Motor neuron (in vitro differentiated cells): ENCODE measurements around the gene TRIO. TPM values are rescaled to one million over a fixed set of nuclear protein-coding genes. Genes with fewer than 3 reads are reported as not detected.
A peak's percentile ranks its signal among the peaks of the same experiment; 100 is the strongest.

Experiments
- ATAC-seq, 8 experiments: fragments of 200-7000 bp; cut with Tn5 transposase; replicated peaks in 6 of 8; 2 replicates each; pipeline ENCODE4 v1.8.0; 2021; ENCODE audit warnings: mild to moderate bottlenecking in 8 of 8, moderate library complexity in 8 of 8
- H3K27ac ChIP-seq, 2 donors: fragments of 250-450 bp; sonication (Bioruptor Pico); 2 replicates each; pipeline ENCODE4 v1.9.0; 2021; ENCODE audit warnings: antibody characterized with exemption in 2 of 2, mild to moderate bottlenecking in 2 of 2, moderate library complexity in 1 of 2
- H3K4me1 ChIP-seq, 2 donors: fragments of 250-450 bp; sonication (Bioruptor Pico); replicated peaks in 1 of 2; 2 replicates each; pipeline ENCODE4 v1.6.1; 2021; ENCODE audit warnings: antibody characterized with exemption in 2 of 2, mild to moderate bottlenecking in 2 of 2, moderate library complexity in 1 of 2
- H3K4me3 ChIP-seq, 5 donors: fragments of 250-450 bp; sonication (Bioruptor Pico); 2 replicates each; pipeline ENCODE4 v1.9.0; 2021; ENCODE audit warnings: antibody characterized with exemption in 5 of 5, mild to moderate bottlenecking in 5 of 5, moderate library complexity in 4 of 5
- WGBS, 10 experiments: fragments of 450-650 bp; shearing (Covaris generic); methylation state at CpG; one replicate each; pipeline ENCODE4 v1.0.0; 2022; 5-methylcytosine and 5-hydroxymethylcytosine counted together
- in situ Hi-C, 9 experiments: fragments of 400-800 bp; cut with MboI; loops; one replicate each; pipeline ENCODE4 v1.15.0; 2021; ENCODE audit warnings: low sequenced_read_pairs in 9 of 9, low pct_unique_long_range_greater_than_20kb in 2 of 9; ENCODE audit not compliant: unreplicated experiment in 9 of 9
- total RNA-seq, 8 experiments: library from RNA; unstranded; fragments of 300-600 nt; gene quantifications; 2 replicates each; pipeline versions ENCODE4 v1.2.3 to v1.2.4, GENCODE V29; 2022

The TRIO gene
- total RNA-seq, 8 experiments from 2014 or later, result 39.7 to 162 (median 92.9) TPM

DNA sequence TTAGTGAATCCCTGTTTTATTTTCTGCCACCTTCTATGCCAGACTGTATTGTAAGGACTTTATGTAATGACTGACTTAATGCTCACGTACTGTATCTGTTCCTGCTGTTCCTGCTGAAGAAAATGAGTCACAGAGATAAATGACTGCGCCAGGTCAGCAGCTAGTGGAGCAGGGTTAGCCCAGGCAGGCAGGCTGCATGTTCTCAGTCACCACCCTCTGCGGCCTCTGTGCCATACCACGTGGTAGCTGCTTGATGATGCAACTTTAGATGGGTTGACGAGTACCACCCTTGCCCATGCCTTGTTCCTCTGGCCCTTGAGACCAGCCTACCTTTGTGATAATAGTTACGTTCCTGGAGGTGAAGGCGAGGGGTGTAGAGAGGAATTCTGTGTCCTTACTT is 161.9 kb downstream of the TRIO start:
- ATAC-seq, result peak in 7 of 8 experiments; percentile 58 to 99 (median 95)
- in situ Hi-C loops, result no loop called here
- Histone ChIP-seq H3K4me3 (no peak overlapping the region), H3K4me1 (no peaks in the 10 kb centered on the region), H3K27ac (no peak overlapping the region)
- 17 to 95% (median 84%) methylated on average over 1 to 5 of the region's 7 CpGs; no CpG with 5 or more reads in 4 of the 10 experiments for WGBS, 10 experiments

DNA sequence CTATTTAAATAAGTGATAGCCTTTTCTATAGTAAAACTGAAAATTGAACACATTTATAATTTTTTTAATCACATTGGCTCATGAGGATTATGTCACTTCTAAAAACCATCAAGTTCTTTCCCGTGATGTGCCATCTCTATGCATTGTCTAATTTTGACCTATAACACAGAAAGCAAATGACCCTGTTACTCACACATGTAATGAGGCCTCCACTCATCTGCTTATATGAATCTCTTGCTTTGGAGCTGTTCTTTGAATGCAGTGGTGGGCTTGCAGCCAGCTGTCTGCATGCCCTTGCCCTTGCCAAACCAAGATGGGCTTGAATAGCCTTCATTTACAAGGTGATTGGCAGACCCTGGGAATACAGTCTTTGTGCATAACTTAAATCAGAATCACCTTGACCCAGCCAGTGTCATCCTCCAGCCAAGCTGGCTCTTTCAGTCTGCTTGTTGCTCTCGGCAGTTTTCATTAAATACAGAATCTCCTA is 163.2 kb downstream of the TRIO start:
- ATAC-seq, result peak in 3 of 8 experiments; percentile 15 to 54 (median 51)
- in situ Hi-C loops, result no loop called here
- Histone ChIP-seq H3K4me1 (no peaks in the 10 kb centered on the region), H3K4me3 (no peak overlapping the region), H3K27ac (no peak overlapping the region)
- WGBS, 10 experiments, result 40 to 95% (median 79%) methylated on average over 1 to 2 of the region's 2 CpGs

DNA sequence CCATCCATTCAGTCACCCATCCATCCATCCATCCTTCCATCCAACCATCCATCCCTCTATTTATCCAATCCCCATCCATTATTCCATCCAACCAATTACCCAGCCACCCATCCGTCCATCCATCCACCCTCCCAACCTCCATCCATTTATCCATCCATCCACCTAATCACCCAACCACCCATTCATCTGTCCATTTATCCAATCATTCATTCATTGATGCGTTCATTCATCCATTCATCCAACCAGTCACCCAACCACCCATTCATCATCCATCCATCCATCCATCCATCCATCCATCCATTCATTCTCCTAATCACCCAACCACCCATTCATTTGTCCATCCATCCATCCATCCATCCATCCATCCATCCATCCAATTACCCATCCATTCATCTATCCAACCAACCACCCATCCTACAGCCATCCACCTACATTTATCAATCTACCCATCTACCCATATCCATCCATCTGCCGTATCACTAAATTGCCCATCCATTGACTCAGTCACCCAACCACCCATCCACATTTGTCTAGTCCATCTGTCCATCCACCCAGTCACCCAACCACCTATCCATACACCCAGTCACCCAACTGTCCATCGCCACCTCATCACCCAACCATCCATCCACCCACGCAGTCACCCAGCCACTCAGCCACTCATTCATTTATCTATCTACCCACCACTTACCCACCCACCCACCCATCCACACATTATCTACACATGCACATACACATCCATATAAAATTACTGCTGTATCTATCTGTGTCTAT is 165.4 kb downstream of the TRIO start:
- in situ Hi-C loops, result no loop called here
- Histone ChIP-seq H3K4me3 (no peak overlapping the region), H3K27ac (no peak overlapping the region), H3K4me1 (no peaks in the 10 kb centered on the region)
- 71 to 100% (median 95%) methylated on average over 1 to 4 of the region's 5 CpGs for whole genome bisulfite sequencing, 10 experiments
- no peak for ATAC-seq

DNA sequence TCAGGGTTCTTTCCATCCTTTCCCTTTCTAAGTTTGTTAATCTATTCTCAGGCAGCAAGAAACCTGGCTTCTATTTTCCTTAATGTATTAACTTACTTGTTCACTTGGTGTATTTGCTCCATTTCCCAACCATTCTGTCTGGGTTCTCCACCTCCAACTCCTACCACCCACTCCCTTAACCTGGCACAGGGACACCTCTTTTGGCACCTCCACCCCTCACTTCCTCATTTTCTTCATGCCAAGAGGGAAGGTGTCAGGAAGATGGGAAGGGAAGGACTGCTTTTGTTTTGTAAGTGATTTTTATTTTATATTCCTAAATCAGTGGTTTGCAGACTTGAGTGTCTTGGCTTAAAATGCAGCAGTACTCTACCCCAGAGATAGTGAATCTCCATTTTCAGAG is 166.1 kb downstream of the TRIO start:
- Histone ChIP-seq H3K4me1 (no peaks in the 10 kb centered on the region), H3K27ac (no peak overlapping the region), H3K4me3 (no peak overlapping the region)
- no peak for ATAC-seq
- in situ Hi-C loops, result no loop called here

DNA sequence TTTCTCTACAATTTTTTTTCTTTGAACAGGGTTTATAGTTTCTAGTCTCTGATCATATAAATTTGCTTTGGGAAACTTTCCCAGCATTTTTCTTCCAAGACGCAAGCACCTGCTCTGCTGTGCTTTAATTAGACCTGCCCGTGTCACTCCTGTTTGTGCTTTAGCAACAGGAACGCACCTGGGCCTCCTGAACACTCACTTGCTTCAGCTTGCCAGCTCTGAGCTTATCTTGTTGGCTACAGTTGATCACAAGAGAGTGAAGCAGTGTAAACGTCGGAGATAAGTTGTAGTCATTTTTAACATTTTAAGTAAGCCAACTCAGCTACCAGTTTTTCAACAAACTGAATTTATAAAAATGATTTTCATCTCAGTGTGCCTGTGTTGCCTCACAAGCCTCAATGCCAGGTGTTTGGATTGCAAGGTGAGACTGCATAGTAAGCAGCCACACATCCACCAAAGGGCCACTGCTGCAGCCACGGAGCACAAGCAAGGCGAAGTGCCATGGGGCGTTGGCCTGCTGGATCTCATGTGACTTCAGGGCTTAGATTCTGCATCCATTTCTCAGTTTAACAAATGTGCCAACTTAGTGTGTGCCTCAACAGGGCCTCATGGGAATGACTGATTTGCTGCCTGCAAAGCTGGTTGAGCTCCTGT is 166.9 kb downstream of the TRIO start:
- no peak overlapping the region for H3K4me3 ChIP-seq
- no peak for ATAC-seq
- H3K27ac ChIP-seq, result no peak overlapping the region
- in situ Hi-C loops, result no loop called here
- 89 to 100% (median 96%) methylated on average over 2 to 8 of the region's 8 CpGs; no CpG with 5 or more reads in 1 of the 10 experiments for WGBS, 10 experiments
- H3K4me1 ChIP-seq, result no peaks in the 10 kb centered on the region

GRCh38 chr5:14310901-14311300 is 167.8 kb downstream of the TRIO start:
- no peak overlapping the region for H3K4me3 ChIP-seq
- no peak overlapping the region for H3K27ac ChIP-seq
- 76 to 100% (median 98%) methylated on average over 2 to 6 of the region's 8 CpGs; no CpG with 5 or more reads in 1 of the 10 experiments for WGBS, 10 experiments
- no peak for ATAC-seq
- H3K4me1 ChIP-seq, result no peaks in the 10 kb centered on the region
- in situ Hi-C loops, result no loop called here

GRCh38 chr5:14313986-14314690 is 171.0 kb downstream of the TRIO start:
- in situ Hi-C loops, result no loop called here
- Histone ChIP-seq H3K4me3 (no peak overlapping the region), H3K4me1 (no peaks in the 10 kb centered on the region), H3K27ac (no peak overlapping the region)
- WGBS, 10 experiments, result 48 to 100% (median 92%) methylated on average over 1 to 4 of the region's 4 CpGs
- ATAC-seq, result no peak

GRCh38 chr5:14316471-14316870 is 173.3 kb downstream of the TRIO start:
- Histone ChIP-seq H3K27ac (no peak overlapping the region), H3K4me1 (no peaks in the 10 kb centered on the region), H3K4me3 (no peak overlapping the region)
- in situ Hi-C loops, result no loop called here
- WGBS, 10 experiments, result 0 to 100% (median 95%) methylated on average over 1 to 5 of the region's 12 CpGs; no CpG with 5 or more reads in 3 of the 10 experiments
- ATAC-seq, result no peak

DNA sequence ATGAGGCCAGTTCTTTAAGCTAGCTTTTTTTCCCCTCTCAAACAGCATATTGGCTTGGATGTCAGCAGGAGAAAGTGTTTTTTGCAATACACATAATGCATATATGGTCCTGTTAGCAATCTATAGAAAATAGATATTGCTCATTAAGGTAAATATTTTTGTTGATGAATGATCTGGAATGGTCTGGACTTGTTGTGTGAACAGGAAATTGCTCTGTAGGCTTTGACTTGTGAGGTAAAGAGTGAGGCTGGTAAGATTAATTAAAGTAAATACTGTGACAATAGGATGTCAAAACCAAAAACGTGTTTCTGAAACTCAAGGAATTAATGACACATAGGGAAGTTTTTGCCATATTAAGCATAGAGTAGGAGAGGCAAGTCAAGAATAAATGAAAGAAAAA is 176.0 kb downstream of the TRIO start:
- no peak overlapping the region for H3K4me3 ChIP-seq
- H3K4me1 ChIP-seq, result no peaks in the 10 kb centered on the region
- no peak overlapping the region for H3K27ac ChIP-seq
- 17 to 95% (median 80%) methylated on average over 1 of the region's 1 CpG; no CpG with 5 or more reads in 1 of the 10 experiments for WGBS, 10 experiments
- in situ Hi-C loops, result no loop called here
- no peak for ATAC-seq

DNA sequence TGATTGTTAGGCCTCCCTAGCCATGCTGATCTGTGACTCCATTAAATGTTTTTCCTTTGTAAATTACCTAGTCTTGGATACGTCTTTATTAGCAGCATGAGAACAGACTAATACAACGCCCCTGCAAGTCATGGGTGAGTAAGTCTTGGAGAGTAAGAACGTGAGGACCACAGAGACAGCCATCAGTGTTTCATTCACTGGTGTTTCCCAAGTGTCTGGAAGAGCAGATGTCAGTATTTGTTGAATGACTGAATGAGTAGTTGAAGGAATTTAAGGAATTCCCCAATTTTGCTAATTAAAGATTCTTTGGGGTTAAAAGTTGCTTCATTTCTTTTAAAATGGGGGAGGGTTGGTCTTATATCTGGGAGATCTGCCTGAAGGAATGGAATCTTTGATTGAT is 178.8 kb downstream of the TRIO start:
- Histone ChIP-seq H3K4me1 (no peaks in the 10 kb centered on the region), H3K27ac (no peak overlapping the region), H3K4me3 (no peak overlapping the region)
- 83 to 100% (median 90%) methylated on average over 1 to 3 of the region's 3 CpGs; no CpG with 5 or more reads in 1 of the 10 experiments for WGBS, 10 experiments
- no peak for ATAC-seq
- in situ Hi-C loops, result no loop called here

DNA sequence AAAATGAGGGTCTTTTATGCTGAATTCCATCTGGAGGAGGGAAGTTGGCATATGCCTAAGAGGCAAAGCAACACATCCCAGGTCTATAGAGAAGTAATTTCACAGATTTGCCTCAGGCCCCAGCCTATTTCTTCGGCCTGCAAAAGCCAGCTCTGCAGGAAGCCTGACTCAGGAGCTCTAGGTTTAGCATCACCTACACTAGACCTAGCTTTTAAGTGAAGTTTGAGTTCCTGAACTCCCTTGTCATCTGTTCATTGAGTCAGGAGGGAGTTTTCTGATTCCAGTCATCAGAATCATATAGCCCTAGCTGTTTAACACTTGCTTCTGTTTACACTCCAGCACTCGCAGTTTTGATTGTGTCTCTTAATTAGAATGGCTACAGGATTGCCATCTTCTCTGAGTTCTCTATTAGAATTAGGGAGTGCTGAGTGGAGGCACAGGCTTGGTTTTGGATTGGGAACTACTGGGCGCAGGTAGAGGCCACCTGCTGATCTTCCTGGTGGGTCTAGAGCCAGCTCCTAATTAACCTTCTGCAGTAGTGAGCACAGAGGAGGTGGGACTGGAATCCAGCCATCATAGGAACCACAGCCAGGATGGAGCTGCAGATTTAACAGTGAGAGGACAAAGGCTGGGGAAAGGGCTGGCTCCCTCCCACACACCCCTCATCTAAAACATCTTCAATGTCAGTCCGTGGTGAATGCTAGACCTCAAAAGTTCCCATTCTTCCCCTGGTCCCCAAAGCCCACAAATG is 179.5 kb downstream of the TRIO start:
- H3K27ac ChIP-seq, result no peak overlapping the region
- H3K4me3 ChIP-seq, result no peak overlapping the region
- in situ Hi-C loops, result no loop called here
- H3K4me1 ChIP-seq, result no peaks in the 10 kb centered on the region
- no peak for ATAC-seq
- 0 to 100% (median 91%) methylated on average over 1 to 4 of the region's 4 CpGs; no CpG with 5 or more reads in 4 of the 10 experiments for WGBS, 10 experiments

GRCh38 chr5:14323466-14323865 is 180.3 kb downstream of the TRIO start:
- in situ Hi-C loops, result no loop called here
- no peak overlapping the region for H3K27ac ChIP-seq
- WGBS, 10 experiments, result 84 to 100% (median 93%) methylated on average over 3 to 6 of the region's 7 CpGs; no CpG with 5 or more reads in 4 of the 10 experiments
- no peak overlapping the region for H3K4me3 ChIP-seq
- ATAC-seq, result no peak
- no peaks in the 10 kb centered on the region for H3K4me1 ChIP-seq
